ENCODE data around the gene FGF14. TPM values are rescaled to one million over a fixed set of nuclear protein-coding genes. Genes with fewer than 3 reads are reported as not detected.

FGF14 gene
- total and polyA plus RNA-seq, 2 of the 4 experiments (the other 2 are of a cell fraction), result under 0.01 TPM; not detected in 1

GRCh38 chr13:102122147-102122546, 279.7 kb downstream of the FGF14 start:
- DNase-seq (no peak), ATAC-seq (ENCODE audit: low read depth) (no peak)
- Histone ChIP-seq H3K9ac (ENCODE audit: low read depth, low read length) (no peak overlapping the region), H4K91ac (ENCODE audit: insufficient read depth, low read depth, low read length) (no peak overlapping the region), H3K27ac (ENCODE audit: insufficient read depth, low read length) (no peak overlapping the region), H3K4me2 (ENCODE audit: low read depth, low read length) (no peak overlapping the region), H3K4me3 (ENCODE audit: insufficient read depth, low read depth, low read length) (no peak overlapping the region), H4K5ac (ENCODE audit: low read depth, low read length) (no peak overlapping the region), H3K18ac (ENCODE audit: low read depth, low read length) (no peak overlapping the region), H3K36me3 (ENCODE audit: control insufficient read depth, insufficient read depth, low read length) (no peaks in the 10 kb centered on the region), H3K79me1 (ENCODE audit: low read depth in 1 of 2, low read length in 2 of 2) (no peaks in the 10 kb centered on the region), H3K4me1 (ENCODE audit: control insufficient read depth, insufficient read depth, low read length) (no peaks in the 10 kb centered on the region), H2AK5ac (ENCODE audit: low read depth, low read length) (no peak overlapping the region), H3K27me3 (ENCODE audit: control insufficient read depth, insufficient read depth, low read length) (no peaks in the 10 kb centered on the region), H3K9me3 (ENCODE audit: control insufficient read depth, insufficient read depth, low read length) (no peaks in the 10 kb centered on the region), H3K14ac (replicated peaks; ENCODE audit: low read depth, low read length) (no peak overlapping the region), H2BK20ac (ENCODE audit: low read depth, low read length) (no peak overlapping the region), H3K9me1 (ENCODE audit: insufficient read depth, low read length) (no peaks in the 10 kb centered on the region), H2BK15ac (ENCODE audit: low read depth, low read length) (no peak overlapping the region), H3K23ac (ENCODE audit: low read depth, low read length) (no peak overlapping the region), H2BK5ac (ENCODE audit: low read depth, low read length, poor library complexity, severe bottlenecking) (no peak overlapping the region), H2AK9ac (replicated peaks; ENCODE audit: low read depth, low read length, poor library complexity) (no peak overlapping the region), H2BK120ac (ENCODE audit: low read depth, low read length) (no peak overlapping the region), H4K20me1 (ENCODE audit: insufficient read depth, low read length) (no peaks in the 10 kb centered on the region), H2AFZ (replicated peaks; ENCODE audit: low read length, poor library complexity) (no peak overlapping the region), H3K4ac (ENCODE audit: low read depth, low read length) (no peak overlapping the region), H4K8ac (ENCODE audit: low read depth in 2 of 2, low read length in 2 of 2) (no peak overlapping the region), H3K56ac (ENCODE audit: extremely low read depth, insufficient read depth, low read length) (no peak overlapping the region)
- POLR2A ChIA-PET (ENCODE audit: unreplicated experiment), result no interaction called here
- CTCF ChIA-PET, result no interaction called here
- TF ChIP-seq NFE2L2 (IDR thresholded peaks at IDR 0.05; ENCODE audit: low read depth, low read length), result no peak
- no peak for TF ChIP-seq SMC3 (IDR thresholded peaks at IDR 0.05; ENCODE audit: low read depth, low read length)
- TF ChIP-seq RCOR1 (IDR thresholded peaks at IDR 0.05; ENCODE audit: insufficient replicate concordance, low read length), result no peak
- TF ChIP-seq MAZ (IDR thresholded peaks at IDR 0.05; ENCODE audit: borderline replicate concordance, low read depth, low read length), result no peak
- no peak for TF ChIP-seq FOS (IDR thresholded peaks at IDR 0.05; ENCODE audit: low read depth, low read length)
- no peak for TF ChIP-seq RAD21 (IDR thresholded peaks at IDR 0.05; ENCODE audit: low read length)
- no peak for TF ChIP-seq RFX5 (IDR thresholded peaks at IDR 0.05; ENCODE audit: low read depth, low read length)
- intact Hi-C loops (cut with micrococcal nuclease), result no loop called here
- in situ Hi-C loops (cut with MboI; ENCODE audit: low sequenced_read_pairs), result no loop called here
- BruUV-seq (replicated peaks), result no TSS peak
- dilution Hi-C loops (cut with HindIII; ENCODE audit: low sequenced_read_pairs, unreplicated experiment), result no loop called here
- no CpG with 5 or more reads among the region's 4 CpGs for WGBS, 2 experiments (ENCODE audit: extremely low coverage in 2 of 2, insufficient read length in 1 of 2)

Data from IMR-90 (cell line).